ENCODE results near the gene HTT-AS. TPM values are rescaled to one million over a fixed set of nuclear protein-coding genes. Genes with fewer than 3 reads are reported as not detected.

The HTT-AS gene
- polyA plus RNA-seq, 5 donors, result not detected

DNA sequence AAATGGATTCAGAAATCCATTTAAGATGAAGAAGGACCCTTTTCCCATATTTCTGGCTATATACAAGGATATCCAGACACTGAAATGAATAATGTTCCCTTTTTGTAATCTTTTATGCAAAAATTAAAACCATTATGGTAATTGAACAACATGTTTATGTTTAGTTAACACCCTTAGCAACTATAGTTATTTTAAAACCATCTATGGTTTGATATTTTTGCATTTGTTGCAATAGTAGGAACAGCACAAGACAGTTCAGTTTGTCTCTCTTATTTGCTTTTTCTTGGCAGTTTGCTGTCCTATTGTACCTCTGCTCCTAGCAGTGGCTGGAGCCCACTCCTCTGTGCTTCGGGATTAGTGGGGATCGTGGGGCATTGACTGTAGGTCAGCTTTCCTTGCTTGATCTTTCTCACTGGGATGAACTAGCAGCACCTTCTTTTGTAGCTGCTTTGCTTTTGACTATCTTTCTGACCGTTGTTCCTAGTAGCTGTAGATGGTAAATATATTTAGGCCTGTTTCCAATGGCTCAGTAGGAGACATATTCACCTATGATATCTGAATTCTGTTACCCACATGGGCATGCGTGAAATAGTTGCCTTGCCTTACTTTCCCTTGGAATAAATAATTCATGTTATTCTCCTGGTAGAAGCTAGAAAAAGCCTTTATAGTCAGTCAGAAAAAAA is 12.9 kb upstream of the HTT-AS start:
- DNase-seq, result no peak

DNA sequence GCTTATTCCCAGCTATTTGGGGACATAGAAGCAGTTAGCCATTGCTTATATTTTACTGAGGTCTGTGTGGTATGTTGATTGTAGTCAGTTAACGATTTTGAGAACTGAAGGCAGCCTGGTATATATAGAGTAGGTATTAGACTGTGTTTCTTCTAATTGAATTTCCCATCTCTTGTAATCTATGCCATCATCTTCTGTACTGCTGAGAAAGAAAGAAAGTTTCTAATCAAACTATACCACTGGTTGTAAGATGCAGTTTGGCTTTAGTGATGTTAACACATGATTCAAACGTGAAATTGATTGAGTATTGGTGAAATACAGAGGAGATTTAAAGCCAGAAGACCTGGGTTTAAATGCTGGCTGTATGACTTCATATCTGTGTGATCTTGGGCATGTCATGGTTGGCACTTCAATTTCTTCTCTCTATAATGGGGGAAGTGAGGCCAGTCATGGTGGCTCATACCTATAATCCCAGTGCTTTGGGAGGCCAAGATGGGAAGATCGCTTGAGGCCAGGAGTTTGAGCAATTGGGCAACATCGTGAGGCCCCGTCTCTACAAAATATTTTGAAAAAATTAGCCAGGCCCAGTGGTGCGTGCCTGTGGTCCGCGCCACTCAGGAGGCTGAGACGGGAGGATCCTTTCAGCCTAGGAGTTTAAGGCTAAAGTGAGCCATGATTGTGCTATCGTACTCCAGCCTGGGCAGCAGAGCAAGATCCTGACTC is 11.8 kb upstream of the HTT-AS start:
- DNase-seq, result no peak

- DNase-seq, result no peak
Measured at GRCh38 chr4:3083732-3084131, 9.4 kb upstream of the HTT-AS start.

- DNase-seq, result no peak
Measured at GRCh38 chr4:3082925-3083515, 8.7 kb upstream of the HTT-AS start.

GRCh38 chr4:3079694-3080123 is 5.4 kb upstream of the HTT-AS start:
- DNase-seq, result no peak

GRCh38 chr4:3077796-3078195 is 3.5 kb upstream of the HTT-AS start:
- no peak for DNase-seq

DNA sequence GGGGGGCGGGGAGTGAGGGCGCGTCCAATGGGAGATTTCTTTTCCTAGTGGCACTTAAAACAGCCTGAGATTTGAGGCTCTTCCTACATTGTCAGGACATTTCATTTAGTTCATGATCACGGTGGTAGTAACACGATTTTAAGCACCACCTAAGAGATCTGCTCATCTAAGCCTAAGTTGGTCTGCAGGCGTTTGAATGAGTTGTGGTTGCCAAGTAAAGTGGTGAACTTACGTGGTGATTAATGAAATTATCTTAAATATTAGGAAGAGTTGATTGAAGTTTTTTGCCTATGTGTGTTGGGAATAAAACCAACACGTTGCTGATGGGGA is 1.3 kb upstream of the HTT-AS start:
- DNase-seq, result no peak

- DNase-seq, result peak; percentile 65 to 67
Measured at GRCh38 chr4:3074846-3075651, 711 bp upstream of the HTT-AS start.

DNA sequence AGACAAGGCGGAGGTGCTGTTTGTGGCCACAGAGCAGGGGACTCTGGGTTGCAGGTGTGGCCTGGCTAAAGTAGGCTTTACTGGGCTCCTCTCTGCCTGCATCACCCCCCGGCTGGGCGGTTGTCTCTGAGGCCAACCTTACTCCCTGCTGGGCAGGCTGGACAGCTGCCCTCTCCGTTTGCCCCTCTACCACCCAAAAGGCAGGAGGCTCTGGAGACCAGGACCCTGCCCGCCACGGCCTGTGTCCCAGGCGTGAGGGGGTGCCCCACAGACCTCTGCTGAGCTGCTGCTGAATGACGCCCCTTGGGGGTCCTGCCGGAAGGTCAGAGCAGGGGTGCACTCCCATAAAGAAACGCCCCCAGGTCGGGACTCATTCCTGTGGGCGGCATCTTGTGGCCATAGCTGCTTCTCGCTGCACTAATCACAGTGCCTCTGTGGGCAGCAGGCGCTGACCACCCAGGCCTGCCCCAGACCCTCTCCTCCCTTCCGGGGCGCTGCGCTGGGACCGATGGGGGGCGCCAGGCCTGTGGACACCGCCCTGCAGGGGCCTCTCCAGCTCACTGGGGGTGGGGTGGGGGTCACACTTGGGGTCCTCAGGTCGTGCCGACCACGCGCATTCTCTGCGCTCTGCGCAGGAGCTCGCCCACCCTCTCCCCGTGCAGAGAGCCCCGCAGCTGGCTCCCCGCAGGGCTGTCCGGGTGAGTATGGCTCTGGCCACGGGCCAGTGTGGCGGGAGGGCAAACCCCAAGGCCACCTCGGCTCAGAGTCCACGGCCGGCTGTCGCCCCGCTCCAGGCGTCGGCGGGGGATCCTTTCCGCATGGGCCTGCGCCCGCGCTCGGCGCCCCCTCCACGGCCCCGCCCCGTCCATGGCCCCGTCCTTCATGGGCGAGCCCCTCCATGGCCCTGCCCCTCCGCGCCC is 920 bp downstream of the HTT-AS start:
- DNase-seq, result no peak

GRCh38 chr4:3071811-3072210 is 2.5 kb downstream of the HTT-AS start:
- DNase-seq, result no peak

GRCh38 chr4:3070709-3071500 is 3.4 kb downstream of the HTT-AS start:
- DNase-seq, result no peak

GRCh38 chr4:3069661-3070199 is 4.6 kb downstream of the HTT-AS start:
- DNase-seq, result no peak

DNA sequence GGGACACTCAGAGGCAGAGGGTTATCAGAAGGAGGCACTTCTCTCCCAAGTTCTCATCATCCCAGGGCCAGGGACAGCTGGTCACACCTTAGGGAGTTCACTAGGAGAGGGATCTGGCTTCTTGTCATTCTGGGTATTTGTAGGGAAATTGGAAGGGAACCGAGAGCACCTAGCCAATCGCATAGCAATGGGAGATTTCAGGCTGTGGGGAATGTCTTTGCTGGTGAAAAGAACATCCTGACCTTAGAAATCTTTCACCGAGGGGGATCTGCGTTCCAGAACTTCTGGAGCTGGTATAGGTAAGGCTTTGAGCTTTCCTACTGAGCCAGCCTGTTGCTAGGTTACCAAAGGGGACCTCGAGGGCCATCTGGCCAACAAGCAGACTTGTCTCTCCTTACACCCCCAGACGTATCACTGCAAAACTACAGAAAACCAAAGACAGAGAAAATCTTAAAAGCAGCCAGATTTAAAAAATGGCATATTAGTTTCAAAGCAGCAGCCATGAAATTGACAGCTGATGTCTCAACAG is 6.8 kb downstream of the HTT-AS start:
- DNase-seq, result no peak

DNA sequence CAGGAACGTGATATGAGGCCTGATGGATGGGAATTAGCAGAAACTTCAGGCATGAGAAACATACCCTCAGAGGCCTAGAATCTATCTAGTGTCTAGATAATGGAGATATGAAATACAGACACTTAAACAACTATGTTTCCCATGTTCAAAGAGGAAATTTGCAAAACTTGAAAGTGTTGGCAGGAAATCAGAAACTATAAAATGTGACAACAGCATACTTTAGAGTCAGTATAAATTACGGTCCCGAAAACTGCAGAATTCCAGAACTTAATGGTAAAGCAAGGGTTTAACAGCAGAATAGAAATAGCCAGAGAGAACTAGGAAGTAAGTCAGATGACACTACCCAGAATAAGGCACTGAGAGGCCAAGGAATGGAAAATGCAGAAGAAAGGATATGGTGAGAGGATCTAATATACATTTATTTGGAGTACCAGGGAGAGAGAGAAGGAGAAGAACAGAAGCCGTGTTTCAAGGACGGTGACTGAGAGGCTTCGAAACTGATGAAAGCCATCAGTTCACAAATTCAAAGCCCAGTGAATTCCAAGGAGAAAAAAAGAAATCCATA is 7.4 kb downstream of the HTT-AS start:
- DNase-seq, result no peak

DNA sequence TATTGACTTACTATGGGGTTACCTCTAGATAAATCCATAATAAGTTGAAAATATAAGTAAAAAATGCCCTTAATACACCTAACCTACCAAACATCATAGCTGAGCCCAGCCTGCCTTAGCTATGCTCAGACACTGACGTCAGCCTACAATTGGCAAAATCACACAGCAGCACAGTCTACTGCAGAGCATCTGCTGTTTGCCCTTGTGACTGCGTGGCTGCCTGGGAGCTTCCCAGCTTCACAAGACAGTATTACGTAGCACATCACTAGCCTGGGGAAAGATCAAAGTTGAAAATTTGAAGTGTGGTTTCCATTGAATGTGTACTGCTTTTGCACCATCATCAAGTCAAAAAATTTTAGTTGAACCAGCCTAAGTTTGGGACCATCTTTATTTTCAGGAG is 8.8 kb downstream of the HTT-AS start:
- no peak for DNase-seq

GRCh38 chr4:3062471-3062870 is 11.9 kb downstream of the HTT-AS start:
- DNase-seq, result no peak

DNA sequence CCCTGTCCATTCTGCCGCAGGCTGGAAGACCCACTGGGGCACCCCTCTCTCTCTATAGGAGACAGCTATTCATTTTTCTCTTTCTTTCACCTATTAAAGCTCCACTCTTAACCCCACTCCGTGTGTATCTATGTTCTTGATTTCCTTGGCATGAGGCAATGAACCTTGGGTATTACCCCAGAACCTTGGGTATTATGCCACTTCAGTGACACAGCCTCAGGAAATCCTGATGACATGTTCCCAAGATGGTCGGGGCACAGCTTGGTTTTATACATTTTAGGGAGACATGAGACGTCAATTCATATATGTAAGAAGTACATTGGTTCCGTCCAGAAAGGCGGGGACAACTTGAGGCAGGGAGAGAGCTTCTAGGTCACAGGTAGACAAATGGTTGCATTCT is 13.4 kb downstream of the HTT-AS start:
- no peak for DNase-seq

DNA sequence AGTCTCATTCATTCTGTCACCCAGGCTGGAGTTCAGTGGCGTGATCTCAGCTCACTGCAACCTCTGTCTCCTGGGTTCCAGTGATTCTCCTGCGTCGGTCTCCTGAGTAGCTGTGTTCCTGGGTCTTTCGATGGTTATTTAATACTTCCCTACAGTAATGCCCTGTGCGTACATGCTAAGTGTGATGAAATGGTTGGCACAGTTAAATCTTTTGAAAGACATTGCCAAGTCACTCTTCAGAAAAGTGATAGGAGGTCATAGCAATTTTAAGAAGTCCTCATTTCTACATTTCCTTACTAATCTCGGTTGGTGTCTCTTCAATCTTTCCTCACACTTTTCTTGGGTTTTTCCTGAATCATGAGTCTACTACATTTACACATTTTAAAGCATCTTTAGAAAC is 14.4 kb downstream of the HTT-AS start:
- DNase-seq, result no peak

DNA sequence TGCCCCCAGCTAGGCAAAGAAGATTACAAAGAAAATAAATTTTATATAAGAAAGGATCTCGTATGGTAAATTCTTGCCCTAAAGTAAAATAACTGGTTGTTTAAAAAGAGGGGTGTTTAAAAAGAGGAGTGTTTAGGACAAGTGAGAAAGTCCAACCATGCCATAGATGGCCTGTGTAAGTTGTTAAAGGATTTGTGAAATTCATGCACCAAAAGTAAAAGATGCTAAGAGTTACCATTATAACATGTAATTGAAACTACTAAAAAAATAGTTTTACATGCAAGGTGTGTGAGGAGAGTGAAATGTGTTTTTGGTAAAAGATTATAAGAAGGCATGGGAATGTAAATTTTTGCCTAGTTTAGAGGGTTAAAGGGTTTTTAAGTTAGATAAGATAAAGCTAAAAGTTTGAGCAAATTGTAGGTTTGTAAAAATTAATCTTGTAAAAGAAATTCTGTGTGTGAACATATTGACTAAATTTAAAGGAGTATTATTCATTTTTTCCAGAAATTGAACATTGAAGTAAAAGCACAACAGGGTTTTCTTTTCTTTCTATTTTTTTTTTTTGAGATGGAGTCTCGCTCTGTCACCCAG is 20.1 kb downstream of the HTT-AS start:
- DNase-seq, result no peak
